Measurements from ENCODE around the gene UGT1A4.

GRCh38 chr2:233819884-233820773 is 101.6 kb downstream of the UGT1A4 start:
- TF ChIP-seq POLR2A (IDR thresholded peaks at IDR 0.05) = no peak
- no peak for TF ChIP-seq CTCF (IDR thresholded peaks at IDR 0.05)

Measured in Peyer's patch (tissue), 4 donors.